ENCODE measurements around the gene FRG2B.
"Not testable (repeated sequence)": the region's sequence is repeated elsewhere in the genome, so short reads cannot be mapped to it uniquely, and the experiment has no call there.

Gene FRG2B

DNA sequence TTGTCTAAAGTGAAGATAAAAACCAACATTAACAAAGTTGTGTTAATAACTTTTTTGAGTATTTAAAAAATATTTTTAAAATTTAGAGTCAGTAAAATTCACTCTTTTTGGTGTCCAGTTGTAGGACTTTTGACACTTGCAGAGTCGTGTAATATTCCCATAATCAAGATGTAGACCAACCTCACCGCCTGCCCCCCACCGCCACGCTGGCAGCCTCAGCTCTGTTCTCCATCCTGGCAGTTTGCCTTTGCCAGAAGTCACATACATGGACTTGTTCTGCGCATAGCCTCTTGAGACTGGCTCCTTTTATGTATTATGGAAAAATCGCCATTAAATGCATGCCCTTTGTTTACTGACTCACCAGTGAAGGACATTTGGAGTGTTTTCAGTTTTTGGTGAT, 33.9 kb downstream of the FRG2B start:
- TF ChIP-seq, protein P1, sequence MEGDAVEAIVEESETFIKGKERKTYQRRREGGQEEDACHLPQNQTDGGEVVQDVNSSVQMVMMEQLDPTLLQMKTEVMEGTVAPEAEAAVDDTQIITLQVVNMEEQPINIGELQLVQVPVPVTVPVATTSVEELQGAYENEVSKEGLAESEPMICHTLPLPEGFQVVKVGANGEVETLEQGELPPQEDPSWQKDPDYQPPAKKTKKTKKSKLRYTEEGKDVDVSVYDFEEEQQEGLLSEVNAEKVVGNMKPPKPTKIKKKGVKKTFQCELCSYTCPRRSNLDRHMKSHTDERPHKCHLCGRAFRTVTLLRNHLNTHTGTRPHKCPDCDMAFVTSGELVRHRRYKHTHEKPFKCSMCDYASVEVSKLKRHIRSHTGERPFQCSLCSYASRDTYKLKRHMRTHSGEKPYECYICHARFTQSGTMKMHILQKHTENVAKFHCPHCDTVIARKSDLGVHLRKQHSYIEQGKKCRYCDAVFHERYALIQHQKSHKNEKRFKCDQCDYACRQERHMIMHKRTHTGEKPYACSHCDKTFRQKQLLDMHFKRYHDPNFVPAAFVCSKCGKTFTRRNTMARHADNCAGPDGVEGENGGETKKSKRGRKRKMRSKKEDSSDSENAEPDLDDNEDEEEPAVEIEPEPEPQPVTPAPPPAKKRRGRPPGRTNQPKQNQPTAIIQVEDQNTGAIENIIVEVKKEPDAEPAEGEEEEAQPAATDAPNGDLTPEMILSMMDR (conservative IDR thresholded peaks at IDR 0.05) = no peak
- no peak overlapping the region for H3K27ac ChIP-seq

DNA sequence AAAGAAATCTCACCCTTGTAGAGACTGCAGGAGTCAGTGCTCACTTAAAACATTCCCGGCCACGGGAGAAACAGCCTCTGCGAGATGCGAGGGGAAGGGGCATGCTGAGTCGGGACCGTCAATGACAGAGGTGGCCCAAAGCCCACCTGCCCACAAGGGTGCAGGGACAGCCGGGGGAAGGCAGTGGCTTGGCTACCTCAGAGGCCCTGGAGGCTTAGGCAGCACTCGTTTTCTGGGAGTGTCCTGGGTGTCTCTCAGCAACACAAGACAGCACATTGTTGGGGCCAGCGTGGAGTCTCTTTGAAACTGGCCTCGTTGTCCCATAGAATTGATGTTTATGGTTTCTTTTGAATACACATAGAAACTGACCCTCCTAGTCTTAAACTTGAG, 35.6 kb downstream of the FRG2B start:
- TF ChIP-seq, protein P1 (conservative IDR thresholded peaks at IDR 0.05) = no peak
- no peak overlapping the region for H3K27ac ChIP-seq

DNA sequence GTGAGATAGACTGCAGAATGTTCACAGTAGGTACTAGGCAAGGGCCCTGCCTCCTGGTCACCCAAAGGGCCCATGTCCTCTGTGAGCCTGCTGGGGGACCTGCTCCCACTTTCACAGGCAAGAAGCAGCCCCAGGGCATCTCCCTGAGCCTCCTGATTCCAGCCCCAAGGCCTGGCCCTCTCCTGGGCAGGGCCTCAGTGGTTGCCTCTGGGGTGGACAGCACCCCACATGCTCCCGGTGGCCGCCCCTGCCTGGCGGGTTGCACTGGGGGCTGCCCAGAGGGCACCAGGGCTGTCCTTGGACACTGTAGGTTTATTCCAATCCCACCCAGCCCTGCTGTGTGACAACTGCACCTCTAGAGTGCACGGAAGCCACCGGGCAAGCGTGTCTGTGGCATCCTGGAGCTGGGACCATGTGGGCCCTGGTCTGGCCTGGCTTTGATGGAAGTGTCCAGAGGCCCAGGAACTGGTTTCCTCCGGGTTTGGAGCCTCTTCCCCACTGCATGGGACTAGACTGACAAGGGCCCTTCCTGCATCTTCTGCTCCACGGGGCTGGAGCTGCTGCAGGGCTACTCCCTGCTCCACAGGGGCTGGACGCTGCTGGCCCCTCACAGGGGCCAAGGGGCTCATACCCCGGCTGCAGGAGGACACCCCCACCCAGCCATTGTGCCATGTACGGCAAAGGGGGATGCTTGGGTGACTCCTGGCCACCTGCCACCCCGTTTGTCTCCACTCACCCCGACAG, 36.2 kb downstream of the FRG2B start:
- no peak overlapping the region for H3K27ac ChIP-seq
- TF ChIP-seq, protein P1 (conservative IDR thresholded peaks at IDR 0.05) = no peak

DNA sequence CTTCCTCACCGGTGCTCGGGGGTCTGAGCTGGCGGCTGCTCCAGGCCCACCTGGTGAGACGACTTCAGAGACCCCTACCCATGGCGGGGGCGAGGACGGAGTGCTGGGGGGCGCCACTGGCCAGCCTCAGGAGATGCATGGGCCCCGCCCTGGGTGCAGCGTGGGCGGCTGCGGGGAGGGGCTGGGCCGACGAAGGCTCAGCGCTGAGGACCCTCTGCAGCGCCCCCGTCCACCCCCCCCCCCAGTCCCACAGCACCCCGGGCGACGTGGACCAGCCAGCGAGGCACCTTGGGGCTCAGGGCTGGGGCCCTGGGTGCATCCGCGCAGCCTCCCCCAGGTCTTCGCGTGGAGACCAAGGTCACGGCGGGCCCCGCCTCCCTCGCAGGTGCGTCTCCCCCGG, 49.6 kb downstream of the FRG2B start:
- not testable (repeated sequence) for H3K27ac ChIP-seq

All from VCaP (cell line).